AG09309 (cell line): ENCODE data around the gene CNNM2.

Experiments
- DNase-seq: peaks from one replicate; pipeline ENCODE4 v3.0.0-alpha.2; 2010; ENCODE audit warnings: low read depth
- H3K4me3 ChIP-seq: 2 replicates; pipeline ENCODE4 v1.5.1; 2011; ENCODE audit warnings: mild to moderate bottlenecking, low read depth, low read length, moderate library complexity; ENCODE audit not compliant: control insufficient read depth
- CTCF ChIP-seq: IDR thresholded peaks from 2 replicates; pipeline ENCODE4 v1.5.1; 2011; ENCODE audit warnings: mild to moderate bottlenecking, low read depth, low read length, inconsistent platforms; ENCODE audit not compliant: insufficient read depth, control insufficient read depth; ENCODE audit errors: missing control alignments

CNNM2 gene

GRCh38 chr10:103079946-103080345, 161.9 kb downstream of the CNNM2 start:
- no peak for TF ChIP-seq CTCF
- DNase-seq, result no peak
- no peak overlapping the region for H3K4me3 ChIP-seq

- no peak for DNase-seq
- H3K4me3 ChIP-seq, result no peak overlapping the region
- TF ChIP-seq CTCF, result no peak
These were observed 162.9 kb downstream of the CNNM2 start for GRCh38 chr10:103080891-103081581.

GRCh38 chr10:103082683-103083082, 164.6 kb downstream of the CNNM2 start:
- DNase-seq, result no peak
- TF ChIP-seq CTCF, result no peak
- H3K4me3 ChIP-seq, result no peak overlapping the region

GRCh38 chr10:103083266-103083976, 165.3 kb downstream of the CNNM2 start:
- DNase-seq, result no peak
- no peak overlapping the region for H3K4me3 ChIP-seq
- TF ChIP-seq CTCF, result no peak

- H3K4me3 ChIP-seq, result no peak overlapping the region
- no peak for TF ChIP-seq CTCF
- DNase-seq, result no peak
These were observed 165.9 kb downstream of the CNNM2 start for GRCh38 chr10:103083977-103084320.

- no peak for DNase-seq
- H3K4me3 ChIP-seq, result no peak overlapping the region
These were observed 168.2 kb downstream of the CNNM2 start for GRCh38 chr10:103086261-103086660.

More at GRCh38 chr10:103086261-103086660, 168.2 kb downstream of the CNNM2 start:
- TF ChIP-seq CTCF, result no peak
